Panc1 (cell line): ENCODE results near the gene EXPH5. TPM values are rescaled to one million over a fixed set of nuclear protein-coding genes. Genes with fewer than 3 reads are reported as not detected.

Source experiments
- ATAC-seq: fragments of 200-7000 bp; cut with Tn5 transposase; 2 replicates; pipeline ENCODE4 v1.9.1; 2020; ENCODE audit warnings: mild to moderate bottlenecking, moderate library complexity
- BruUV-seq: library from RNA; stranded (reverse); fragments of 400-500 nt; replicated peaks from 2 replicates; lab custom pipeline; 2021; lab: Mats Ljungman, UMichigan
- CTCF ChIA-PET: fragments of 300-600 bp; sonication (Branson Sonifier 250); formaldehyde crosslinking; loops from one replicate; lab custom pipeline; 2022; ENCODE audit warnings: antibody characterized with exemption; lab: Charles Lee
- POLR2A ChIA-PET: fragments of 300-600 bp; sonication (Branson Sonifier 250); formaldehyde crosslinking; loops from one replicate; lab custom pipeline; 2022; ENCODE audit warnings: antibody characterized with exemption; lab: Charles Lee
- DNase-seq: peaks from one replicate; pipeline ENCODE4 v3.0.0-alpha.2; 2010; ENCODE audit warnings: low read depth, low spot score
- H3K27ac ChIP-seq: 2 replicates; pipeline ENCODE4 v1.5.1; 2011; ENCODE audit warnings: mild to moderate bottlenecking, low read length, inconsistent platforms
- H3K27me3 ChIP-seq: fragments of 200-500 bp; sonication (Bioruptor generic); 2 replicates; pipeline ENCODE4 v1.6.0; 2014; ENCODE audit warnings: low read length, inconsistent platforms; ENCODE audit not compliant: control insufficient read depth, insufficient read depth
- H3K36me3 ChIP-seq: fragments of 200-500 bp; sonication (Bioruptor generic); 2 replicates; pipeline ENCODE4 v1.5.1; 2014; ENCODE audit warnings: inconsistent platforms, mild to moderate bottlenecking, low read length, moderate library complexity; ENCODE audit not compliant: control insufficient read depth, insufficient read depth
- H3K4me1 ChIP-seq: 2 replicates; pipeline ENCODE4 v1.5.1; 2011; ENCODE audit warnings: inconsistent platforms, mild to moderate bottlenecking, low read length, moderate library complexity; ENCODE audit not compliant: control insufficient read depth, insufficient read depth
- H3K4me3 ChIP-seq, 2 experiments: 2 replicates each; pipeline ENCODE4 v1.5.1; 2011 to 2012; ENCODE audit warnings: low read depth in 2 of 2, low read length in 2 of 2, mild to moderate bottlenecking in 2 of 2, inconsistent platforms in 1 of 2, moderate library complexity in 1 of 2
- H3K9me3 ChIP-seq: fragments of 200-500 bp; sonication (Bioruptor generic); 2 replicates; pipeline ENCODE4 v1.5.1; 2014; ENCODE audit warnings: low read depth, mild to moderate bottlenecking, inconsistent platforms, low read length, moderate library complexity; ENCODE audit not compliant: control insufficient read depth, insufficient read depth
- CTCF ChIP-seq: fragments of 450-650 bp; IDR thresholded peaks from 2 replicates; pipeline ENCODE4 v1.5.1; 2017; ENCODE audit warnings: mild to moderate bottlenecking
- POLR2AphosphoS5 ChIP-seq: IDR thresholded peaks from 2 replicates; pipeline ENCODE4 v1.6.1; 2012; ENCODE audit warnings: mild to moderate bottlenecking, low read depth, low read length, moderate library complexity
- REST ChIP-seq, 2 experiments: IDR thresholded peaks; 2 replicates each; pipeline ENCODE4 v1.6.1; 2011 to 2012; ENCODE audit warnings: low read depth in 2 of 2, control low read depth in 1 of 2, low read length in 1 of 2, mild to moderate bottlenecking in 1 of 2, moderate library complexity in 1 of 2; ENCODE audit not compliant: insufficient read depth in 1 of 2
- SIN3A ChIP-seq: IDR thresholded peaks from 2 replicates; pipeline ENCODE4 v1.6.1; 2012; ENCODE audit warnings: low read depth, mild to moderate bottlenecking, low read length, moderate library complexity, borderline replicate concordance; ENCODE audit not compliant: insufficient read depth
- TCF7L2 ChIP-seq: IDR thresholded peaks from 2 replicates; pipeline ENCODE4 v1.6.1; 2011; ENCODE audit warnings: mild to moderate bottlenecking, low read depth, low read length, inconsistent platforms
- in situ Hi-C: cut with HindIII; loops from 2 replicates; pipeline ENCODE4 v1.10.0; 2016; ENCODE audit warnings: low sequenced_read_pairs, low pct_unique_long_range_greater_than_20kb
- intact Hi-C: fragments of 100-400 bp; cut with micrococcal nuclease; formaldehyde crosslinking; loops from one replicate; pipeline ENCODE4 v1.10.0; 2022; ENCODE audit not compliant: unreplicated experiment
- total RNA-seq: library from RNA; stranded (reverse); gene quantifications from one replicate; pipeline ENCODE4 v1.2.1, GENCODE V29; 2021; ENCODE audit not compliant: unreplicated experiment

EXPH5 gene
- total RNA-seq, 1 experiment from 2014 or later, result 0.85 TPM

GRCh38 chr11:108467091-108467823 is 126.3 kb downstream of the EXPH5 start, which contains the start of gene C11orf65:
Gene C11orf65, minus strand, starts transcription at chr11:108467529. Its CDS starts 5,970 bp downstream, at chr11:108461559.
- H3K9me3 ChIP-seq, result no peaks in the 10 kb centered on the region
- intact Hi-C loops, result no loop called here
- peak within 1 kb of the TSS; percentile 80 to 95 for H3K4me3 ChIP-seq
- H3K4me1 ChIP-seq, result peaks cover 9% of the 10 kb centered on the region
- H3K36me3 ChIP-seq, result peaks cover 4% of the 10 kb centered on the region; the same call in 1 of the 2 replicates
- DNase-seq (peak; percentile 92), ATAC-seq (peak; percentile 100)
- CTCF ChIA-PET, result no interaction called here
- no peaks in the 10 kb centered on the region for H3K27me3 ChIP-seq
- POLR2A ChIA-PET, result interaction anchor here (0.8 kb wide), 1 partner anchor 60 kb away, joined by 3 read pairs; no protein-coding TSS in a partner anchor
- H3K27ac ChIP-seq, result peak within 1 kb of the TSS; percentile 99
- TF ChIP-seq SIN3A (0 out of 2 replicates have a peak, but pooled peaks have one; percentile 58), POLR2AphosphoS5 (peak; percentile 98), TCF7L2 (no peak), CTCF (no peak), REST (IDR thresholded peaks at IDR 0.05; ENCODE audit: insufficient read depth in 1 of 2, low read depth in 2 of 2, low read length in 1 of 2) (no peak)
- no TSS peak for BruUV-seq
- in situ Hi-C loops, result no loop called here

GRCh38 chr11:108466405-108466804 is 127.2 kb downstream of the EXPH5 start:
- H3K4me1 ChIP-seq, result peaks cover 9% of the 10 kb centered on the region
- no peaks in the 10 kb centered on the region for H3K9me3 ChIP-seq
- DNase-seq, result no peak
- H3K27me3 ChIP-seq, result no peaks in the 10 kb centered on the region
- peak overlapping the region; percentile 99 for H3K27ac ChIP-seq
- in situ Hi-C loops, result no loop called here
- no peak for ATAC-seq
- H3K4me3 ChIP-seq, result peak overlapping the region; percentile 80 to 95
- intact Hi-C loops, result no loop called here
- CTCF ChIA-PET, result no interaction called here
- POLR2A ChIA-PET, result no interaction called here
- TF ChIP-seq SIN3A (no peak), CTCF (no peak), REST (IDR thresholded peaks at IDR 0.05; ENCODE audit: insufficient read depth in 1 of 2, low read depth in 2 of 2, low read length in 1 of 2) (no peak), POLR2AphosphoS5 (no peak), TCF7L2 (no peak)
- BruUV-seq, result no TSS peak
- peaks cover 4% of the 10 kb centered on the region; the same call in 1 of the 2 replicates for H3K36me3 ChIP-seq
